ENCODE data around the gene ADAT3.

DNA sequence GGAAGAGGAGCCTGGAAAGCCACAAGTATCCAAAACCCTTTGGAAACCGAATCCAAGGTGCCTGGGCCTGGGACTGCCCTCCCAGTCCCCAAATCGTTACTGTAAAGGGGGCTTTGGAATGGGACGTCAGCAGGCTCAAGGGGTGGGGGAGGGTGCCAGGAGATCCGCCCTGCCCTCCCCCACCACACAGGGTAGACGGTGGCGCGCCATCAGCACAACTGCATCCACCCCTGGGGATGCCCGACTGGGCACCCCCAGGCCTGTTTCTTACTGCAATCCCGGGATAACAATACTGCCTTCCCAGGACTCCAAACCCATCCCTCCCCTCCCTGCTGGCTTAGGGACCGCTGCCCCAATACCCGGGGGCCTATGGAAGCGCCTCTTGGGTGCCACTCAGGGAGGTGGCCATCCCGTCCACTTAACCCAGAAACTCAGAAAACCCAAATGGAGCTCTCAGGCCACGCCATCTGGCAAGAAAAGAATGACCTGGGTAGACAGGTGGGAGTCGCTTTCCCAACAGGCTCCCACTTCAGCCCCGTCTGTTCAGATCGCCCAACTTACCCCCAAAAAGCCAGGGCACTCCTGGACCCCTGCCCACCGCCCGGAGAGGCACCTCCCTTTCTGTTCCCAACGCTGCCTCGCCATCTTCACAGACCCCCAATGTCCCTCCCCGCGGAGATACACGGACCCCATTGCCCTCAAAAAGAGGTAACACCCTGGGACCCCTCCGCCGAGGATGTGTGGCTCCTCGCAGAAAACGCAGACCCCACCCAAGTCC lies 44.2 kb upstream of the ADAT3 start:
- TF ChIP-seq, protein P1, sequence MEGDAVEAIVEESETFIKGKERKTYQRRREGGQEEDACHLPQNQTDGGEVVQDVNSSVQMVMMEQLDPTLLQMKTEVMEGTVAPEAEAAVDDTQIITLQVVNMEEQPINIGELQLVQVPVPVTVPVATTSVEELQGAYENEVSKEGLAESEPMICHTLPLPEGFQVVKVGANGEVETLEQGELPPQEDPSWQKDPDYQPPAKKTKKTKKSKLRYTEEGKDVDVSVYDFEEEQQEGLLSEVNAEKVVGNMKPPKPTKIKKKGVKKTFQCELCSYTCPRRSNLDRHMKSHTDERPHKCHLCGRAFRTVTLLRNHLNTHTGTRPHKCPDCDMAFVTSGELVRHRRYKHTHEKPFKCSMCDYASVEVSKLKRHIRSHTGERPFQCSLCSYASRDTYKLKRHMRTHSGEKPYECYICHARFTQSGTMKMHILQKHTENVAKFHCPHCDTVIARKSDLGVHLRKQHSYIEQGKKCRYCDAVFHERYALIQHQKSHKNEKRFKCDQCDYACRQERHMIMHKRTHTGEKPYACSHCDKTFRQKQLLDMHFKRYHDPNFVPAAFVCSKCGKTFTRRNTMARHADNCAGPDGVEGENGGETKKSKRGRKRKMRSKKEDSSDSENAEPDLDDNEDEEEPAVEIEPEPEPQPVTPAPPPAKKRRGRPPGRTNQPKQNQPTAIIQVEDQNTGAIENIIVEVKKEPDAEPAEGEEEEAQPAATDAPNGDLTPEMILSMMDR (conservative IDR thresholded peaks at IDR 0.05; ENCODE audit: low read depth, low read length): no peak
- no peak for TF ChIP-seq NFE2L2 (IDR thresholded peaks at IDR 0.05; ENCODE audit: low read depth, low read length)
- TF ChIP-seq, protein P2, sequence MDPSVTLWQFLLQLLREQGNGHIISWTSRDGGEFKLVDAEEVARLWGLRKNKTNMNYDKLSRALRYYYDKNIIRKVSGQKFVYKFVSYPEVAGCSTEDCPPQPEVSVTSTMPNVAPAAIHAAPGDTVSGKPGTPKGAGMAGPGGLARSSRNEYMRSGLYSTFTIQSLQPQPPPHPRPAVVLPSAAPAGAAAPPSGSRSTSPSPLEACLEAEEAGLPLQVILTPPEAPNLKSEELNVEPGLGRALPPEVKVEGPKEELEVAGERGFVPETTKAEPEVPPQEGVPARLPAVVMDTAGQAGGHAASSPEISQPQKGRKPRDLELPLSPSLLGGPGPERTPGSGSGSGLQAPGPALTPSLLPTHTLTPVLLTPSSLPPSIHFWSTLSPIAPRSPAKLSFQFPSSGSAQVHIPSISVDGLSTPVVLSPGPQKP (IDR thresholded peaks at IDR 0.05; ENCODE audit: borderline replicate concordance, low read depth, low read length): no peak
- no peak for TF ChIP-seq BHLHE40 (IDR thresholded peaks at IDR 0.05; ENCODE audit: low read depth, low read length)
- no peak for TF ChIP-seq POLR2A (IDR thresholded peaks at IDR 0.05; ENCODE audit: low read depth, low read length)
- no peak for TF ChIP-seq MXI1 (IDR thresholded peaks at IDR 0.05; ENCODE audit: borderline replicate concordance, low read depth, low read length)

Data from IMR-90 (cell line).